ENCODE results near the gene HOXA4.

Gene HOXA4

DNA sequence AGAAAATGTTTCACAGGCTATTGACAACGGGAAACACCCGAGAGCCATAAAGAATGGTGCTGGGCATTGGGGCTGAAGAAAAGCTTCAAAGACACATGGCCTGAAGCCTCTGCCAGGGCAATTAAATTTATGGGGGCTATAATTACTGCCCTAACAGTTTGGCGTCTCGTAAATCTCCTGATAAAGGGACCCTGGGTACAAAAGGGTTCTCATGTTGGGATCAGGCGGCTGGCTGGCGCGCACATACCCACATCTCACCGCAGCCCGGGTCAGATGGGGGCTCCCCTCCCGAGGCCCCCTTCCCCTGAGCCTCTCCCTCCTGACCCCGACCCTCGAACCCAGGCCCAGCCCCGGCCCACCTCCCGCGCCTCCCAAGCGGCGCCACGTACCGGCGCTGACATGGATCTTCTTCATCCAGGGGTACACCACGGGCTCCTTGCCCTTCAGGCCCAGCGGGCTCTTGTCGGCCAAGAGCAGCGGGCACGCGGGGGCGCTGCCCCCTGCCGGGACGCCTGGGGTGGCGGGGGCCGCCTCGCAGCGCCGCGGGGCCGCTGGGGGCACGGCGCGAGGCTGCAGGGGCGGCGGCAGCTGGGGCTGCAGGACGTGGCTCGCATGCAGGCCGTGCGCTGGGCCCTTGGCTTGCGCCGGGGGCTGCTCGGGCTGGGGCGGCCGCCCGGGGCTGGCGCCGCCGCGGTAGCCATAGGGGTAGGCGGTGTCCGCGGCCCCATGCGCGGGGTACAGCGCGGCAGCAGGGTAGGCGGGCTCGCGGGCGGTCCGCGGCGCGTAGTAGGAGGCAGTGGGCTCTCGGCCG, 623 bp downstream of the HOXA4 start:
- no peak for DNase-seq
- Histone ChIP-seq H3K4me1 (no peaks in the 10 kb centered on the region), H3K36me3 (no peaks in the 10 kb centered on the region), H3K9me3 (no peaks in the 10 kb centered on the region), H3K27me3 (peaks cover 98% of the 10 kb centered on the region), H3K4me3 (ENCODE audit: low read depth, low read length) (no peak overlapping the region)
- TF ChIP-seq, protein P1, sequence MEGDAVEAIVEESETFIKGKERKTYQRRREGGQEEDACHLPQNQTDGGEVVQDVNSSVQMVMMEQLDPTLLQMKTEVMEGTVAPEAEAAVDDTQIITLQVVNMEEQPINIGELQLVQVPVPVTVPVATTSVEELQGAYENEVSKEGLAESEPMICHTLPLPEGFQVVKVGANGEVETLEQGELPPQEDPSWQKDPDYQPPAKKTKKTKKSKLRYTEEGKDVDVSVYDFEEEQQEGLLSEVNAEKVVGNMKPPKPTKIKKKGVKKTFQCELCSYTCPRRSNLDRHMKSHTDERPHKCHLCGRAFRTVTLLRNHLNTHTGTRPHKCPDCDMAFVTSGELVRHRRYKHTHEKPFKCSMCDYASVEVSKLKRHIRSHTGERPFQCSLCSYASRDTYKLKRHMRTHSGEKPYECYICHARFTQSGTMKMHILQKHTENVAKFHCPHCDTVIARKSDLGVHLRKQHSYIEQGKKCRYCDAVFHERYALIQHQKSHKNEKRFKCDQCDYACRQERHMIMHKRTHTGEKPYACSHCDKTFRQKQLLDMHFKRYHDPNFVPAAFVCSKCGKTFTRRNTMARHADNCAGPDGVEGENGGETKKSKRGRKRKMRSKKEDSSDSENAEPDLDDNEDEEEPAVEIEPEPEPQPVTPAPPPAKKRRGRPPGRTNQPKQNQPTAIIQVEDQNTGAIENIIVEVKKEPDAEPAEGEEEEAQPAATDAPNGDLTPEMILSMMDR (IDR thresholded peaks at IDR 0.05; ENCODE audit: low read depth, low read length), result no peak

DNA sequence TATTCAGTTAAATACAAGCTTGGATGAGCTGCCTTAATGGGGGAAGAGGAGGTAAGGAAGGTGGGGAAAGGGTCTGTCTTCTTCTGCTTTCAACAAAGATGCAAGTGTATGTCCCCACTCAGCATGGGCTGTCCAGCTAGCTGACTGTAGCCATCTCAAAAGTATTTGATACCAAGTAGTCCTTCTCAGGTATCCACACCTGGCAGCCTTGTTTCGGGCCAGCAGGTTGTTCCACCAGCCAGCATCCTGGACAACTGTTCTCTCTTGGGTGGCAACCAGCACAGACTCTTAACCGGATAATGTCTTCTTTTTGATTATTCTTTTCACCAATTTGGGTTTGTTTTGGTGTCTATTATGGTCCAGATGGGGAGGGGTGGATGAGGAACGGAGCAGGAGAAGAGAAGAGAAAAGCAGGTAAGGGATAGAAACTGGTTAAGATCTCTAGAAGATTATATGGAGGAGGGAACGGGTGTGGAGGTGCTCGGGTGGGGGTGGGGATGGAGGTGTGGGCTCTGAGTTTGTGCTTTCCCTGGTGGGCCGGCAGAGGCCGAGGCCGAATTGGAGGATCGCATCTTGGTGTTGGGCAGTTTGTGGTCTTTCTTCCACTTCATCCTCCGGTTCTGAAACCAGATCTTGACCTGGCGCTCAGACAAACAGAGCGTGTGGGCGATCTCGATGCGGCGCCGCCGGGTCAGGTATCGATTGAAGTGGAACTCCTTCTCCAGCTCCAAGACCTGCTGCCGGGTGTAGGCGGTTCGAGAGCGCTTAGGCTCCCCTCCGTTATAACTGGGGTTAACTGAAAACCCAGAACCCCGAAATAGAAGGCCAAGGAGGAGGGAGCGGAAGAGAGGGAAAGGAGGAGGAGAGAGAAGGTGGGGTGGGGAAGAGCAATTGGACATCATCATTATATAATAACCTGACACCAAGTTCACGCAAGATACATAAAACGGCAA, 1.5 kb downstream of the HOXA4 start:
- Histone ChIP-seq H3K4me3 (ENCODE audit: low read depth, low read length) (no peak overlapping the region), H3K36me3 (no peaks in the 10 kb centered on the region), H3K9me3 (no peaks in the 10 kb centered on the region), H3K27me3 (peaks cover 98% of the 10 kb centered on the region), H3K4me1 (no peaks in the 10 kb centered on the region)
- no peak for DNase-seq
- TF ChIP-seq, protein P1 (IDR thresholded peaks at IDR 0.05; ENCODE audit: low read depth, low read length), result no peak

DNA sequence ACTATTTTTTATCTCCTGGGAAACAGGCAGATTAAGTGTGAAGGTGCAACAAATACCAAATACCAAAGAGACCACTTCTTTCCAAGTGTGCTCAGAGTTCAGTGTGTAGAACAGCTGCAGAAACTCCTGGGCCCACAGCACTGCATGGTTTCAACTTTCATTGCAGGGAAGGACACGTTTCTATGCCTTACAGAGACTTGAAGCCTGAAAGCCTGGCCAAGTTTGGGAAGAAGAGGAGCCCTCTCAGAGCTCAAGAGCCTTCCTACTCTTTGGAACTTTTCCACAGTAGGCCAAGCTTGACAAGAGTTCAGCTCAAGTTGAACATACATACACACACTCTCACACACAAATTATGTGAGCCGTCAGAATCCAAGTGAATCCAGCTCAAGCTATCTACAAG, 2.5 kb downstream of the HOXA4 start:
- H3K36me3 ChIP-seq, result no peaks in the 10 kb centered on the region
- TF ChIP-seq, protein P1 (IDR thresholded peaks at IDR 0.05; ENCODE audit: low read depth, low read length), result no peak
- H3K9me3 ChIP-seq, result no peaks in the 10 kb centered on the region
- DNase-seq, result no peak
- no peaks in the 10 kb centered on the region for H3K4me1 ChIP-seq
- peaks cover 98% of the 10 kb centered on the region for H3K27me3 ChIP-seq
- no peak overlapping the region for H3K4me3 ChIP-seq (ENCODE audit: low read depth, low read length)

DNA sequence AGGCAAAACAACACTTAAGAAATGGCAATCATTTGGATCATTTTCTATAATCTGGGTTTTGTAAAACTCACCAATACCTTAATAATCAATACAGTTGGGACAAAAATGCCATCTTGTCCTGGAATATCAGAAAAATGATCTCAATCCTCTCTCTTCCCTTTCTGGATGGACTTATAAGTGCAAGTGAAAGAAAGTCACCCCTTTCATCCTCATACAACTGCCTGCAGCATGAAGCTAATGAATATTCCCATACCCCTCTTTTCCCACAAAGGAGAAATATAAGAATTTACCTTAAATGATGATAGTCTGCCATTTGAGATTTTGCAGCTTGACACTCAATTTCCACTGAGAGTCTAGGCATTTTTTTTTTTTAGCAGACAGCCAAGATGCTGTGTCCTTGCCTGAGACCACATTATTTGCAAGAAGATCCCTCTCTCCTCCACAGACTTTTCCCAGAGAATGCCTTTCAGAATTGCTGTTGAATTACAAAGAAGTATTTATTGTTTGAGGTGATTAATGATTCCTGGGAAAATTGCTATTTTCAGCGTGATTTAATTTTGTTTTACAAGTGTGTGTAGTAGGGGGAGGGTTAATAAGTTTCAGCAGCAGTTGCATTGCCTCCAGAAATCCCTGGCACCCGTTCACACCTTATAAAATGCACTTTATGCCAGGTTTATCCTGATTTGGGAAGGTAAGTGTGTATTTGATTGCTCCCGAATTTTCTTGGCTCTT, 3.8 kb downstream of the HOXA4 start:
- TF ChIP-seq, protein P1 (IDR thresholded peaks at IDR 0.05; ENCODE audit: low read depth, low read length), result no peak
- no peak overlapping the region for H3K4me3 ChIP-seq (ENCODE audit: low read depth, low read length)
- no peaks in the 10 kb centered on the region for H3K9me3 ChIP-seq
- no peak for DNase-seq
- peaks cover 98% of the 10 kb centered on the region for H3K27me3 ChIP-seq
- H3K36me3 ChIP-seq, result no peaks in the 10 kb centered on the region
- no peaks in the 10 kb centered on the region for H3K4me1 ChIP-seq

DNA sequence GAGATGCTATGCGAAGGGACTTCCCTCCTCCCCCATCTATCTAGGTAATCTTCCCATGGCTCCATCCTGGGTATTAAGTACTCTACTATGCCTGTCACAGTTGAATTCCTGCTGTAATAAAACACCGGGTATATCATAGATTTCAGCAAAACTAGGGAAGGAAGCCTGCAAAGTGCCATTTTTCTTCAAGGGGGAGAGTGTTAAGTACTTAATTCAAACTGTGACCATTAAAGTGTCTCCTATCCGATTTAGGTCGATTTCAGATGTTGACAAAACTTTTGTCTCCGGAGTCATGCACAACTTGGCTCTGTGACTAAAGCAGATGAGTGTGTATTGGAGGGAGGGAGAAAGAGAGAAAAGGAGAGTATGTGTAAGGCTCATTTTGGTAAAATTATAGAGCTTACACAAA, 4.6 kb downstream of the HOXA4 start:
- no peak overlapping the region for H3K4me3 ChIP-seq (ENCODE audit: low read depth, low read length)
- H3K36me3 ChIP-seq, result no peaks in the 10 kb centered on the region
- TF ChIP-seq, protein P1 (IDR thresholded peaks at IDR 0.05; ENCODE audit: low read depth, low read length), result no peak
- peaks cover 98% of the 10 kb centered on the region for H3K27me3 ChIP-seq
- H3K4me1 ChIP-seq, result no peaks in the 10 kb centered on the region
- DNase-seq, result no peak
- no peaks in the 10 kb centered on the region for H3K9me3 ChIP-seq
